H1 (cell line): ENCODE data around the gene DPY30. TPM values are rescaled to one million over a fixed set of nuclear protein-coding genes. Genes with fewer than 3 reads are reported as not detected.

Source experiments
- ASH2L ChIP-seq: fragments of 200-600, 300-600 bp; sonication (generic); IDR thresholded peaks from one replicate; pipeline ENCODE4 v1.7.1; 2017; ENCODE audit warnings: low read length
- BACH1 ChIP-seq: IDR thresholded peaks from 2 replicates; pipeline ENCODE4 v1.6.1; 2012; ENCODE audit warnings: low read length, improper control_type of control experiment
- BCL11A ChIP-seq, 2 experiments: IDR thresholded peaks; one replicate each; pipeline ENCODE4 v1.6.1; 2011; ENCODE audit warnings: low read depth in 2 of 2, low read length in 2 of 2, mild to moderate bottlenecking in 2 of 2
- CEBPB ChIP-seq: IDR thresholded peaks from 2 replicates; pipeline ENCODE4 v1.6.1; 2012; ENCODE audit warnings: low read depth, low read length
- GABPA ChIP-seq: IDR thresholded peaks from 2 replicates; pipeline ENCODE4 v1.6.1; 2011; ENCODE audit warnings: mild to moderate bottlenecking, low read length, moderate library complexity, borderline replicate concordance; ENCODE audit not compliant: insufficient read depth
- JUND ChIP-seq: IDR thresholded peaks from 2 replicates; pipeline ENCODE4 v1.6.1; 2011; ENCODE audit warnings: mild to moderate bottlenecking, improper control_type of control experiment, low read length
- KDM4A ChIP-seq: IDR thresholded peaks from one replicate; pipeline ENCODE4 v1.7.1; 2012; ENCODE audit warnings: low read depth, mild to moderate bottlenecking, moderate library complexity, low read length, inconsistent platforms; ENCODE audit not compliant: severe bottlenecking
- RXRA ChIP-seq: IDR thresholded peaks from 2 replicates; pipeline ENCODE4 v1.6.1; 2011; ENCODE audit warnings: low read depth, mild to moderate bottlenecking, low read length, moderate library complexity; ENCODE audit not compliant: insufficient read depth
- SP1 ChIP-seq: IDR thresholded peaks from 2 replicates; pipeline ENCODE4 v1.6.1; 2011; ENCODE audit warnings: low read depth, low read length
- polyA plus RNA-seq, 7 experiments: library from polyadenylated mRNA; depleted of rRNA in 3 of 7; stranded (reverse) in 5 of 7; unstranded in 2 of 7; fragments of >200 nt in 5 of 7; fragments of 200-250 nt in 2 of 7; gene quantifications; 1 replicate in 5 of 7; 2 replicates in 1 of 7; 4 replicates in 1 of 7; pipeline versions ENCODE4 v1.2.1 to v1.2.3, GENCODE V29; 2011 to 2013; ENCODE audit warnings: missing spikeins in 2 of 7, mixed read lengths in 2 of 7
- total RNA-seq: library from RNA; stranded (reverse); fragmentation: NEBNext Ultra II Directional; extraction: Animal tissue kit (Norgen Biotek cat#: 25700); gene quantifications from 2 replicates; pipeline ENCODE4 v1.2.1, GENCODE V29; 2021

Gene DPY30
- total and polyA plus RNA-seq, 2 of the 8 experiments (the other 6 are each of a cell fraction or from before 2014, with no cell fraction given) = 139 to 157 TPM

DNA sequence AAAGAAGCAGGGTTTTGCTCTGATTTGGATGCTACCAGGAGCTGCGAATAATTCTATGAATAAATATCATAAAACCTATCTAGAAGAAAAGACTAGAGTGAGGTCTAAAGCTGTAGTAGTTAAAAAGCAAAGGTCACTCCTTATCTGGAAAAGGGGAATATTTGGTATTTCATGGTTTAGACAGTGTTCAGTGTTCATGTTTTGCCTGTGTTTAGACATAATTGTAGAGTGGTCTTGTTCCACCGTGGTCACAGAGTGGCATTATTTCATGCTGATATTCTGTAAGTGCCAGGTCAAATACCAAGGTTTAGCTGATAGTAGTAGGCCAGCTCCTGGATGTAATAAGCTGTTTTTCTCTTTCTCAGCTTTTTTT lies 34.5 kb upstream of the DPY30 start (continued):
- TF ChIP-seq SP1 (no peak), RXRA (no peak), CEBPB (no peak), BCL11A (IDR thresholded peaks at IDR 0.05; ENCODE audit: low read depth in 2 of 2, low read length in 2 of 2) (no peak), KDM4A (no peak), JUND (no peak), GABPA (no peak), ASH2L (no peak), BACH1 (no peak)
